Nephron progenitor cell (in vitro differentiated cells): ENCODE data around the gene PHOSPHO1.

Source experiments
- DNase-seq: peaks from one replicate; pipeline ENCODE4 v3.0.0; 2021
- H3K27ac Mint-ChIP-seq: 2 replicates; pipeline ENCODE4 v1.8.0; 2021; ENCODE audit warnings: mild to moderate bottlenecking, moderate library complexity, mixed read lengths
- H3K27me3 Mint-ChIP-seq: 2 replicates; pipeline ENCODE4 v1.8.0; 2021; ENCODE audit warnings: mild to moderate bottlenecking, low read depth, mixed read lengths; ENCODE audit not compliant: poor library complexity
- H3K36me3 Mint-ChIP-seq: 2 replicates; pipeline ENCODE4 v1.8.0; 2021; ENCODE audit warnings: low read depth, mixed read lengths
- H3K4me1 Mint-ChIP-seq: 2 replicates; pipeline ENCODE4 v1.8.0; 2021; ENCODE audit warnings: mixed read lengths
- H3K4me3 Mint-ChIP-seq: 2 replicates; pipeline ENCODE4 v1.8.0; 2021; ENCODE audit warnings: mild to moderate bottlenecking, moderate library complexity, mixed read lengths
- H3K9me3 Mint-ChIP-seq: 2 replicates; pipeline ENCODE4 v1.8.0; 2021; ENCODE audit warnings: mild to moderate bottlenecking, moderate library complexity, mixed read lengths
- TF ChIP-seq, protein P1 (sequence below): fragments of 200-600 bp; sonication (generic); IDR thresholded peaks from 2 replicates; pipeline ENCODE4 v1.5.0; 2021; ENCODE audit warnings: antibody characterized with exemption

PHOSPHO1 gene

GRCh38 chr17:49241040-49241439, 10.5 kb upstream of the PHOSPHO1 start:
- no peak overlapping the region for H3K27ac Mint-ChIP-seq
- peaks cover 26% of the 10 kb centered on the region for H3K27me3 Mint-ChIP-seq
- DNase-seq: no peak
- no peaks in the 10 kb centered on the region for H3K4me1 Mint-ChIP-seq
- no peaks in the 10 kb centered on the region for H3K9me3 Mint-ChIP-seq
- H3K4me3 Mint-ChIP-seq: no peak overlapping the region
- TF ChIP-seq, protein P1, sequence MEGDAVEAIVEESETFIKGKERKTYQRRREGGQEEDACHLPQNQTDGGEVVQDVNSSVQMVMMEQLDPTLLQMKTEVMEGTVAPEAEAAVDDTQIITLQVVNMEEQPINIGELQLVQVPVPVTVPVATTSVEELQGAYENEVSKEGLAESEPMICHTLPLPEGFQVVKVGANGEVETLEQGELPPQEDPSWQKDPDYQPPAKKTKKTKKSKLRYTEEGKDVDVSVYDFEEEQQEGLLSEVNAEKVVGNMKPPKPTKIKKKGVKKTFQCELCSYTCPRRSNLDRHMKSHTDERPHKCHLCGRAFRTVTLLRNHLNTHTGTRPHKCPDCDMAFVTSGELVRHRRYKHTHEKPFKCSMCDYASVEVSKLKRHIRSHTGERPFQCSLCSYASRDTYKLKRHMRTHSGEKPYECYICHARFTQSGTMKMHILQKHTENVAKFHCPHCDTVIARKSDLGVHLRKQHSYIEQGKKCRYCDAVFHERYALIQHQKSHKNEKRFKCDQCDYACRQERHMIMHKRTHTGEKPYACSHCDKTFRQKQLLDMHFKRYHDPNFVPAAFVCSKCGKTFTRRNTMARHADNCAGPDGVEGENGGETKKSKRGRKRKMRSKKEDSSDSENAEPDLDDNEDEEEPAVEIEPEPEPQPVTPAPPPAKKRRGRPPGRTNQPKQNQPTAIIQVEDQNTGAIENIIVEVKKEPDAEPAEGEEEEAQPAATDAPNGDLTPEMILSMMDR: no peak
- no peaks in the 10 kb centered on the region for H3K36me3 Mint-ChIP-seq

DNA sequence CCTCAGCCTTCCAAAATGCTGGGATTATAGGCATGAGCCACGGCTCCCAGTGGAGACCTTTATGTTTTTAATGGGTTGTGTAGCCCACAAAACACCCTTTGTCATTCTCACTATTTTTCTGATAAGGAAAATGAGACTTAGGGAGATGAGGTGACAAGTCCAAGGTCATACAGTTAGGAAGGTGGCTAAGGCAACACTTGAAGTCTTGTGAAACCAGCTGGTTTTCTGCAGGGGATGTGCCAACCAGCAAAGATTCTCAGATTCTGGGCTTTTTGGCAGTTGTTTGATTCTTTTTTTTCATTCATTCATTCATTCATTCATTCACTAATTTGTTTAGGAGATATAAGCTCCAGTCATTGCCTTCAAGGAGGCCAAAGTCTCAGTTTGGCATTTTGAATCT, 10.0 kb upstream of the PHOSPHO1 start:
- Mint-ChIP-seq H3K27me3 (peaks cover 25% of the 10 kb centered on the region), H3K9me3 (no peaks in the 10 kb centered on the region), H3K4me3 (no peak overlapping the region), H3K27ac (no peak overlapping the region), H3K4me1 (no peaks in the 10 kb centered on the region), H3K36me3 (no peaks in the 10 kb centered on the region)
- TF ChIP-seq, protein P1: no peak
- DNase-seq: no peak

GRCh38 chr17:49239963-49240362, 9.4 kb upstream of the PHOSPHO1 start:
- Mint-ChIP-seq H3K27ac (no peak overlapping the region), H3K4me3 (no peak overlapping the region), H3K36me3 (no peaks in the 10 kb centered on the region), H3K4me1 (no peaks in the 10 kb centered on the region), H3K9me3 (no peaks in the 10 kb centered on the region), H3K27me3 (peaks cover 21% of the 10 kb centered on the region)
- TF ChIP-seq, protein P1: no peak
- DNase-seq: no peak

DNA sequence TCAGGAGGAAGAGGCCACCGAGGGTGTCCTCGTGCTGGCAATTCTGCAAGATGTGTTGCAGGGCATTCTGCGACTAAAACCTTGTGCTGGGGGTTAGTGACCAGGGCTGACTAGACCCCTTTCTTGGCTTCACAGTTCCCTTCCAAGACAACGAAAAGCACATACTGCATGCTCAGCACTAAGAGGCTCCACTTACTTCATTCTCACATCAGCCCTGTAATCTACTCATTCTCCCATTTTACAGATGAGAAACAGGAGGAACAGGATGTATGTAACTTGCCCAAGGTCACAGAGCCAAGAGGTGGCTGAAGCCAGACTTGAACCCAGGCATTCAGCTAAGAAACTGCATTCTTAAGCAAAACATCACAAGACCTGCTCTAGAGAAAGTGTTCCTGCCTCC, 5.3 kb upstream of the PHOSPHO1 start:
- H3K27me3 Mint-ChIP-seq: peaks cover 30% of the 10 kb centered on the region
- H3K36me3 Mint-ChIP-seq: no peaks in the 10 kb centered on the region
- H3K9me3 Mint-ChIP-seq: no peaks in the 10 kb centered on the region
- H3K27ac Mint-ChIP-seq: no peak overlapping the region
- DNase-seq: no peak
- TF ChIP-seq, protein P1: no peak
- H3K4me1 Mint-ChIP-seq: peaks cover 5% of the 10 kb centered on the region
- H3K4me3 Mint-ChIP-seq: no peak overlapping the region

GRCh38 chr17:49234509-49235080, 4.0 kb upstream of the PHOSPHO1 start:
- TF ChIP-seq, protein P1: no peak
- no peaks in the 10 kb centered on the region for H3K36me3 Mint-ChIP-seq
- peaks cover 7% of the 10 kb centered on the region for H3K4me1 Mint-ChIP-seq
- H3K9me3 Mint-ChIP-seq: no peaks in the 10 kb centered on the region
- H3K27ac Mint-ChIP-seq: no peak overlapping the region
- no peak overlapping the region for H3K4me3 Mint-ChIP-seq
- peaks cover 31% of the 10 kb centered on the region for H3K27me3 Mint-ChIP-seq
- DNase-seq: no peak

- TF ChIP-seq, protein P1: no peak
Observed at GRCh38 chr17:49231563-49231894, 942 bp upstream of the PHOSPHO1 start.

More at GRCh38 chr17:49231563-49231894, 942 bp upstream of the PHOSPHO1 start:
- H3K27ac Mint-ChIP-seq: no peak overlapping the region
- H3K36me3 Mint-ChIP-seq: no peaks in the 10 kb centered on the region
- H3K4me1 Mint-ChIP-seq: peaks cover 28% of the 10 kb centered on the region
- peaks cover 46% of the 10 kb centered on the region for H3K27me3 Mint-ChIP-seq
- no peak for DNase-seq
- H3K9me3 Mint-ChIP-seq: no peaks in the 10 kb centered on the region
- H3K4me3 Mint-ChIP-seq: peak overlapping the region; percentile 82
